ENCODE measurements around the gene ZNF432. TPM values are rescaled to one million over a fixed set of nuclear protein-coding genes. Genes with fewer than 3 reads are reported as not detected.
"Not testable (repeated sequence)": the region's sequence is repeated elsewhere in the genome, so short reads cannot be mapped to it uniquely, and the experiment has no call there.

The ZNF432 gene
- total and polyA plus RNA-seq, 2 donors (not counting 3 experiments of a cell fraction or from before 2014, with no cell fraction given) = 3.5 to 10.9 TPM

DNA sequence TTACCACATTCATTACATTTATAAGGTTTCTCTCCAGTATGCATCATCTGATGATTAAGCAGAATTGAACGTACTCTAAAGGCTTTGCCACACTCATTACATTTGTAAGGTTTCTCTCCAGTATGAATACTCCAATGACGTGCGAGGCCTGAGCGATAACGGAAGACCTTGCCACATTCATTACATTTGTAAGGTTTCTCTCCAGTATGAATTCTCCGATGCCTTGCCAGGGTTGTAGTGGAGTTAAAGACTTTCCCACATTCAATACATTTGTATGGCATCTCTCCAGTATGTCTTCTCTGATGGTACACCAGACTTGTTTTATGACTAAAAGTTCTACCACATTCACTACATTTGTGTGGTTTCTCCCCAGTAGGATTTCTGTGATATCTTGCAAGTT is 16.8 kb upstream of the ZNF432 start:
- ChIA-PET POLR2A (no interaction called here), CTCF (no interaction called here)
- H3K4me2 ChIP-seq (ENCODE audit: insufficient read depth, low read length) = no peak overlapping the region
- H3K9me3 ChIP-seq (replicated peaks; ENCODE audit: control insufficient read depth, insufficient read depth, low read length) = peaks cover 26% of the 10 kb centered on the region
- dilution Hi-C loops (cut with MboI; ENCODE audit: extremely low pct_ligation_motif_present, low sequenced_read_pairs) (no loop called here), intact Hi-C loops (cut with micrococcal nuclease) (loop anchor here (1.0 kb wide), 1 partner anchor 15 kb away; no protein-coding TSS in a partner anchor)
- peaks cover 0 to 21% of the 10 kb centered on the region in 2 experiments for H3K36me3 ChIP-seq (ENCODE audit: control insufficient read depth in 2 of 2, extremely low read depth in 1 of 2, insufficient read depth in 2 of 2, low read length in 2 of 2)
- no peak overlapping the region for H3K9ac ChIP-seq (replicated peaks; ENCODE audit: extremely low read depth, insufficient read depth, low read length)
- no peak for DNase-seq (ENCODE audit: low read depth, low spot score)
- H3K9me1 ChIP-seq (replicated peaks; ENCODE audit: control insufficient read depth, extremely low read depth, insufficient read depth, low read length) = no peaks in the 10 kb centered on the region
- no peak overlapping the region for H2AFZ ChIP-seq (ENCODE audit: low read depth, low read length)
- H3K79me2 ChIP-seq (ENCODE audit: control insufficient read depth, insufficient read depth, low read length) = peaks cover under 1% of the 10 kb centered on the region
- no peak overlapping the region for H3K4me3 ChIP-seq (replicated peaks in 1 of 3; ENCODE audit: insufficient read depth in 1 of 3, low read depth in 1 of 3, low read length in 3 of 3)
- no TSS peak for BruUV-seq (replicated peaks)
- FAIRE-seq = no peak
- H4K20me1 ChIP-seq (replicated peaks; ENCODE audit: control insufficient read depth, extremely low read depth, insufficient read depth, low read length) = no peaks in the 10 kb centered on the region
- TF ChIP-seq, protein P1, sequence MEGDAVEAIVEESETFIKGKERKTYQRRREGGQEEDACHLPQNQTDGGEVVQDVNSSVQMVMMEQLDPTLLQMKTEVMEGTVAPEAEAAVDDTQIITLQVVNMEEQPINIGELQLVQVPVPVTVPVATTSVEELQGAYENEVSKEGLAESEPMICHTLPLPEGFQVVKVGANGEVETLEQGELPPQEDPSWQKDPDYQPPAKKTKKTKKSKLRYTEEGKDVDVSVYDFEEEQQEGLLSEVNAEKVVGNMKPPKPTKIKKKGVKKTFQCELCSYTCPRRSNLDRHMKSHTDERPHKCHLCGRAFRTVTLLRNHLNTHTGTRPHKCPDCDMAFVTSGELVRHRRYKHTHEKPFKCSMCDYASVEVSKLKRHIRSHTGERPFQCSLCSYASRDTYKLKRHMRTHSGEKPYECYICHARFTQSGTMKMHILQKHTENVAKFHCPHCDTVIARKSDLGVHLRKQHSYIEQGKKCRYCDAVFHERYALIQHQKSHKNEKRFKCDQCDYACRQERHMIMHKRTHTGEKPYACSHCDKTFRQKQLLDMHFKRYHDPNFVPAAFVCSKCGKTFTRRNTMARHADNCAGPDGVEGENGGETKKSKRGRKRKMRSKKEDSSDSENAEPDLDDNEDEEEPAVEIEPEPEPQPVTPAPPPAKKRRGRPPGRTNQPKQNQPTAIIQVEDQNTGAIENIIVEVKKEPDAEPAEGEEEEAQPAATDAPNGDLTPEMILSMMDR (IDR thresholded peaks at IDR 0.05; ENCODE audit: extremely low read depth in 1 of 2, insufficient read depth in 1 of 2, low read depth in 1 of 2, low read length in 2 of 2) = no peak
- TF ChIP-seq POLR2AphosphoS5 (IDR thresholded peaks at IDR 0.05; ENCODE audit: insufficient read depth, low read depth, low read length) (no peak), FOS (IDR thresholded peaks at IDR 0.05; ENCODE audit: borderline replicate concordance, insufficient read depth, low read length) (no peak), EZH2 (IDR thresholded peaks at IDR 0.05; ENCODE audit: borderline replicate concordance, low read depth, low read length, severe bottlenecking) (no peak), MYC (IDR thresholded peaks at IDR 0.05; ENCODE audit: low read depth, low read length) (no peak), GATA2 (IDR thresholded peaks at IDR 0.05; ENCODE audit: insufficient read depth, insufficient read length, low read depth, low read length) (no peak), POLR2A (IDR thresholded peaks at IDR 0.05; ENCODE audit: low read depth, low read length) (no peak), JUN (IDR thresholded peaks at IDR 0.05; ENCODE audit: borderline replicate concordance, insufficient read depth, insufficient read length, low read depth) (no peak)
- TF ChIP-seq, protein P2, sequence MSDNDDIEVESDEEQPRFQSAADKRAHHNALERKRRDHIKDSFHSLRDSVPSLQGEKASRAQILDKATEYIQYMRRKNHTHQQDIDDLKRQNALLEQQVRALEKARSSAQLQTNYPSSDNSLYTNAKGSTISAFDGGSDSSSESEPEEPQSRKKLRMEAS (IDR thresholded peaks at IDR 0.05; ENCODE audit: insufficient read depth, insufficient read length) = no peak
- H3K27me3 ChIP-seq (ENCODE audit: control insufficient read depth in 2 of 2, insufficient read depth in 2 of 2, low read length in 2 of 2) = no peaks in the 10 kb centered on the region
- no peaks in the 10 kb centered on the region for H3K4me1 ChIP-seq (ENCODE audit: control insufficient read depth, extremely low read depth, insufficient read depth, low read length)
- no peak overlapping the region for H3K27ac ChIP-seq (ENCODE audit: insufficient read depth, low read depth, low read length)

DNA sequence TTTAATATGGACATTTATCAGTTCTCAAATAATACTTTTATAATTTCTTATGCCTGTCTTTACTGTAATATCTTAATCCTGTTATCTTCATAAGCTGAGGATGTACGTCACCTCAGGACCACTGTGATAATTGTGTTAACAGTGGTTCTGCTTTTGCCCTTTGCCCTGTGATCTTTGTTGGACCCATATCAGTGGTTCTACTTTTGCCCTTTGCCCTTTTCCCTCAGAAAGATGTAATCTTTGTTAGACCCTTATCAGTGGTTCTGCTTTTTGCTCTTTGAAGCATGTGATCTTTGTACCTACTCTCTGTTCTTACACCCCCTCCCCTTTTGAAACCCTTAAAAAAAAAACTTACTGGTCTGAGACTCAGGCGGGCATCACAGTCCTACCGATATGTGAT is 7.8 kb upstream of the ZNF432 start:
- H3K9me1 ChIP-seq (replicated peaks; ENCODE audit: control insufficient read depth, extremely low read depth, insufficient read depth, low read length); H3K4me3 ChIP-seq (replicated peaks in 1 of 3; ENCODE audit: insufficient read depth in 1 of 3, low read depth in 1 of 3, low read length in 3 of 3); POLR2A ChIA-PET; H2AFZ ChIP-seq (ENCODE audit: low read depth, low read length); H3K27ac ChIP-seq (ENCODE audit: insufficient read depth, low read depth, low read length); H3K4me2 ChIP-seq (ENCODE audit: insufficient read depth, low read length); H3K9me3 ChIP-seq (replicated peaks; ENCODE audit: control insufficient read depth, insufficient read depth, low read length); dilution Hi-C loops (cut with MboI; ENCODE audit: extremely low pct_ligation_motif_present, low sequenced_read_pairs); H4K20me1 ChIP-seq (replicated peaks; ENCODE audit: control insufficient read depth, extremely low read depth, insufficient read depth, low read length); BruUV-seq (replicated peaks); H3K4me1 ChIP-seq (ENCODE audit: control insufficient read depth, extremely low read depth, insufficient read depth, low read length); intact Hi-C loops (cut with micrococcal nuclease); DNase-seq (ENCODE audit: low read depth, low spot score); H3K36me3 ChIP-seq (ENCODE audit: control insufficient read depth in 2 of 2, extremely low read depth in 1 of 2, insufficient read depth in 2 of 2, low read length in 2 of 2); CTCF ChIA-PET; H3K79me2 ChIP-seq (ENCODE audit: control insufficient read depth, insufficient read depth, low read length); H3K9ac ChIP-seq (replicated peaks; ENCODE audit: extremely low read depth, insufficient read depth, low read length); FAIRE-seq; H3K27me3 ChIP-seq (ENCODE audit: control insufficient read depth in 2 of 2, insufficient read depth in 2 of 2, low read length in 2 of 2): not testable (repeated sequence)

DNA sequence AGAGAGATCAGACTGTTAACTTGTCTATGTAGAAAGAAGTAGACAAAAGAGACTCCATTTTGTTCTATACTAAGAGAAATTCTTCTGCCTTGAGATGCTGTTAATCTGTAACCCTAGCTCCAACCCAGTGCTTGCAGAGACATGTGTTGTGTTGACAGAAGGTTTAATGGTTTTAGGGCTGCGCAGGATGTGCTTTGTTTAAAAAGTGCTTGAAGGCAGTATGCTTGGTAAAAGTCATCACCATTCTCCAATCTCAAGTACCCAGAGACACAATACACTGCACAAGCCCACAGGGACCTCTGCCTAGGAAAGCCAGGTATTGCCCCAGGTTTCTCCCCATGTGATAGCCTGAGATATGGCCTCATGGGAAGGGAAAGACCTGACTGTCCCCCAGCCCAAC is 3.1 kb upstream of the ZNF432 start:
- H3K4me1 ChIP-seq (ENCODE audit: control insufficient read depth, extremely low read depth, insufficient read depth, low read length); FAIRE-seq; H3K4me2 ChIP-seq (ENCODE audit: insufficient read depth, low read length); BruUV-seq (replicated peaks); H3K27ac ChIP-seq (ENCODE audit: insufficient read depth, low read depth, low read length); DNase-seq (ENCODE audit: low read depth, low spot score); H3K9me1 ChIP-seq (replicated peaks; ENCODE audit: control insufficient read depth, extremely low read depth, insufficient read depth, low read length); H3K79me2 ChIP-seq (ENCODE audit: control insufficient read depth, insufficient read depth, low read length); H3K36me3 ChIP-seq (ENCODE audit: control insufficient read depth in 2 of 2, extremely low read depth in 1 of 2, insufficient read depth in 2 of 2, low read length in 2 of 2); intact Hi-C loops (cut with micrococcal nuclease); H3K9me3 ChIP-seq (replicated peaks; ENCODE audit: control insufficient read depth, insufficient read depth, low read length); H3K27me3 ChIP-seq (ENCODE audit: control insufficient read depth in 2 of 2, insufficient read depth in 2 of 2, low read length in 2 of 2); H2AFZ ChIP-seq (ENCODE audit: low read depth, low read length); dilution Hi-C loops (cut with MboI; ENCODE audit: extremely low pct_ligation_motif_present, low sequenced_read_pairs); POLR2A ChIA-PET; CTCF ChIA-PET; H3K4me3 ChIP-seq (replicated peaks in 1 of 3; ENCODE audit: insufficient read depth in 1 of 3, low read depth in 1 of 3, low read length in 3 of 3); H3K9ac ChIP-seq (replicated peaks; ENCODE audit: extremely low read depth, insufficient read depth, low read length); H4K20me1 ChIP-seq (replicated peaks; ENCODE audit: control insufficient read depth, extremely low read depth, insufficient read depth, low read length): not testable (repeated sequence)

All from endothelial cell of umbilical vein (primary cell).